ENCODE measurements around the gene FAM76A. TPM values are rescaled to one million over a fixed set of nuclear protein-coding genes. Genes with fewer than 3 reads are reported as not detected.

Gene FAM76A
- total and polyA plus RNA-seq, 8 donors = 13.8 to 19.7 (median 15.9) TPM

- DNase-seq = no peak
- peaks cover 0 to 35% of the 10 kb centered on the region in 2 donors for H3K36me3 ChIP-seq
- H3K9me3 ChIP-seq = no peaks in the 10 kb centered on the region
- intact Hi-C loops (cut with DNase I) = no loop called here
- H3K4me1 ChIP-seq = peaks cover 17 to 100% of the 10 kb centered on the region in 2 donors
- no peak for ATAC-seq
- TF ChIP-seq, protein P1, sequence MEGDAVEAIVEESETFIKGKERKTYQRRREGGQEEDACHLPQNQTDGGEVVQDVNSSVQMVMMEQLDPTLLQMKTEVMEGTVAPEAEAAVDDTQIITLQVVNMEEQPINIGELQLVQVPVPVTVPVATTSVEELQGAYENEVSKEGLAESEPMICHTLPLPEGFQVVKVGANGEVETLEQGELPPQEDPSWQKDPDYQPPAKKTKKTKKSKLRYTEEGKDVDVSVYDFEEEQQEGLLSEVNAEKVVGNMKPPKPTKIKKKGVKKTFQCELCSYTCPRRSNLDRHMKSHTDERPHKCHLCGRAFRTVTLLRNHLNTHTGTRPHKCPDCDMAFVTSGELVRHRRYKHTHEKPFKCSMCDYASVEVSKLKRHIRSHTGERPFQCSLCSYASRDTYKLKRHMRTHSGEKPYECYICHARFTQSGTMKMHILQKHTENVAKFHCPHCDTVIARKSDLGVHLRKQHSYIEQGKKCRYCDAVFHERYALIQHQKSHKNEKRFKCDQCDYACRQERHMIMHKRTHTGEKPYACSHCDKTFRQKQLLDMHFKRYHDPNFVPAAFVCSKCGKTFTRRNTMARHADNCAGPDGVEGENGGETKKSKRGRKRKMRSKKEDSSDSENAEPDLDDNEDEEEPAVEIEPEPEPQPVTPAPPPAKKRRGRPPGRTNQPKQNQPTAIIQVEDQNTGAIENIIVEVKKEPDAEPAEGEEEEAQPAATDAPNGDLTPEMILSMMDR (IDR thresholded peaks at IDR 0.05) = no peak
- no peaks in the 10 kb centered on the region for H3K27me3 ChIP-seq
- H3K4me3 ChIP-seq = no peak overlapping the region
- H3K27ac ChIP-seq = peak overlapping the region in 1 of 2 donors; percentile 37
Measured at GRCh38 chr1:27779122-27779521, 53.4 kb downstream of the FAM76A start.

DNA sequence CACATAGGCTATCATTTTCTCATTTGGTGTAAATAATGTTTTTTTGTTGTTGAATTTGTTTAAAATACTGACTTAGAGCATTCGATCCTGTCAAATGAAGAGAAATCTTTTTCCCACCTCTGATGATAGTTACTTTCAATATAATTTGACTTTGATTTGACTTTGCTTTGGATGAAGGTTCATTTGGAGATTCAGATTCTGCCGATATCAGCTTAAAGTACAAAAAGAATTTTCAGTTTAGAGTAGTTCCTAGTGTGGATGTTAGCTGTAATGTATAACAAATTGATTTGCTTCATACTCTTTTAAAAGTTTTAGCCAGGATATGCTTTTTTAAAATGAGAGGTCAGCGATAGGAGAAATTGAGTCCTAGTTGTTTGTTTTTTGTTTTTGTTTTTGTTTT, 57.2 kb downstream of the FAM76A start:
- intact Hi-C loops (cut with DNase I) = no loop called here
- no peaks in the 10 kb centered on the region for H3K27me3 ChIP-seq
- ATAC-seq (no peak), DNase-seq (no peak)
- no peaks in the 10 kb centered on the region for H3K9me3 ChIP-seq
- TF ChIP-seq, protein P1 (IDR thresholded peaks at IDR 0.05) = no peak
- H3K27ac ChIP-seq = no peak overlapping the region
- peaks cover 15 to 100% of the 10 kb centered on the region in 2 donors for H3K4me1 ChIP-seq
- peaks cover 0 to 17% of the 10 kb centered on the region in 2 donors for H3K36me3 ChIP-seq
- H3K4me3 ChIP-seq = no peak overlapping the region

GRCh38 chr1:27784700-27785099, 58.9 kb downstream of the FAM76A start:
- no peak overlapping the region for H3K4me3 ChIP-seq
- H3K4me1 ChIP-seq = peaks cover 26 to 100% of the 10 kb centered on the region in 2 donors
- TF ChIP-seq, protein P1 (IDR thresholded peaks at IDR 0.05) = no peak
- H3K27ac ChIP-seq = peak overlapping the region; percentile 65 to 72
- H3K27me3 ChIP-seq = no peaks in the 10 kb centered on the region
- ATAC-seq = no peak
- intact Hi-C loops (cut with DNase I) = no loop called here
- peaks cover 0 to 11% of the 10 kb centered on the region in 2 donors for H3K36me3 ChIP-seq
- DNase-seq = no peak
- H3K9me3 ChIP-seq = no peaks in the 10 kb centered on the region

DNA sequence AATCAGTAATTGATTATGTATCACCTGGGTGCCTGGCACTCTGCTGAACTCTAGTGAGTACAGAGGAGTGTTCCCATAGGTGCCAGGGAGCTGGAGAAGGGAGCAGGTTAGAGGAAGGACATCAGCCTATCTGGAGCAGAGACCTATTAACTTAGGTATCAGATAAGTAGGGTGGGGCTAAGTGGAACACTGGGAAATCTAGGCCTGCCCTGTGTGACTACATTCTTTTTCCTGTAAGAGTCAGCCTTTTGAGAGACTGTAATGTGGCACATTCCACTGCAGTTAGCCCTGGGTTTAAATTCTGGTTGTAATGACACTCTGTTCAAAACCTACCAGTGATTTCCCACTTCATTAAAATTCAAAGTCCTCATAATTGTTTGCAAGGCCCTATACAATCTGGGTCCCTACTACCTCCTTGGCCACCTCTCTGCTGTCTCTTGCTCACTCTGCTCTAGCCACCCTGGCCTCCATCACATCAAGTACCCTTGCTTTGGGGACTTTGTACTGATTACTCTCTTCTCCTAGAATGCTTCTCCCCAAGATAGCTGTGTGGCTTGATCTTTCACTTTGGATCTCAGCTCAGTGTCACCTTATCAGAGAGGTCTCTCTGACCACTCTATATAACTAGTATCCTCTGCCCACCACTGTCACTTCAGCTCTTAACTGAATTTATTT, 60.2 kb downstream of the FAM76A start:
- Histone ChIP-seq H3K27me3 (no peaks in the 10 kb centered on the region), H3K4me3 (no peak overlapping the region), H3K4me1 (peaks cover 26 to 100% of the 10 kb centered on the region in 2 donors), H3K9me3 (no peaks in the 10 kb centered on the region), H3K36me3 (peaks cover 2 to 15% of the 10 kb centered on the region in 2 donors), H3K27ac (peak overlapping the region; percentile 65 to 72)
- ATAC-seq (peak; percentile 91), DNase-seq (peak in 1 of 4 donors; percentile 44)
- intact Hi-C loops (cut with DNase I) = no loop called here
- TF ChIP-seq, protein P1 (IDR thresholded peaks at IDR 0.05) = no peak

DNA sequence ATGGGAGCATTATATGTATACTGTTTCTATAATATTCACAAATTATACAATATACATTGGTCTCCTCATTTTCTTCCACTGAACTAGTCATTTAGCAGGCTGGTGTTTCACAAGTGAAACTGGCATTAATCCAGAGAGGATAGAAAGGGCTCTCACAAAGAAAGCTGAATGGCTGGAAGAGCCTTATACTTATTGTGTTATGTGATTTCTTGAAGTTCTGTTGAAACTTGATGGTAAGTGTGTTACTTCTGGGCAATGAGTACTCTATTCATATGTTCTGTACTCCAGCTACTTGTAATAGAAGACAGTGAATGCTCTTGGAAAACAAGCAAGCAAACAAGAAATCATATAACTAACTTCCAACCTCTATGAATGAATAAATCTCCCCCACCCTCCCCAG, 62.1 kb downstream of the FAM76A start:
- ATAC-seq = peak; percentile 40
- Histone ChIP-seq H3K9me3 (no peaks in the 10 kb centered on the region), H3K4me3 (no peak overlapping the region), H3K36me3 (peaks cover 4 to 25% of the 10 kb centered on the region in 2 donors), H3K27me3 (no peaks in the 10 kb centered on the region), H3K4me1 (peaks cover 26 to 87% of the 10 kb centered on the region in 2 donors), H3K27ac (peak overlapping the region; percentile 60 to 72)
- intact Hi-C loops (cut with DNase I) = no loop called here
- TF ChIP-seq, protein P1 (IDR thresholded peaks at IDR 0.05) = no peak
- DNase-seq = peak in 2 of 4 donors; percentile 24 to 67

Data from left lung (tissue), 10 donors.